T-helper 2 cell treated with Interferon-gamma antibody and Interleukin-4, amounts not matched to agents 5 μg/mL and 100 μg/mL, for 36 hours (primary cell): Measurements from ENCODE around the gene MEF2D.

Experiments
- DNase-seq: peaks from one replicate; pipeline ENCODE4 v3.0.0; 2021; ENCODE audit warnings: low spot score
- H3K27ac Mint-ChIP-seq: one replicate; pipeline ENCODE4 v1.8.0; 2021; ENCODE audit warnings: mild to moderate bottlenecking, mixed read lengths
- H3K27me3 Mint-ChIP-seq: one replicate; pipeline ENCODE4 v1.8.0; 2021; ENCODE audit warnings: low read depth, mixed read lengths
- H3K36me3 Mint-ChIP-seq: one replicate; pipeline ENCODE4 v1.8.0; 2021; ENCODE audit warnings: low read depth, mixed read lengths
- H3K4me1 Mint-ChIP-seq: one replicate; pipeline ENCODE4 v1.8.0; 2021; ENCODE audit warnings: low read depth, mixed read lengths
- H3K4me3 Mint-ChIP-seq: one replicate; pipeline ENCODE4 v1.8.0; 2022; ENCODE audit warnings: mild to moderate bottlenecking, moderate library complexity, mixed read lengths
- H3K9me3 Mint-ChIP-seq: one replicate; pipeline ENCODE4 v1.8.0; 2021; ENCODE audit warnings: mixed read lengths

MEF2D gene

DNA sequence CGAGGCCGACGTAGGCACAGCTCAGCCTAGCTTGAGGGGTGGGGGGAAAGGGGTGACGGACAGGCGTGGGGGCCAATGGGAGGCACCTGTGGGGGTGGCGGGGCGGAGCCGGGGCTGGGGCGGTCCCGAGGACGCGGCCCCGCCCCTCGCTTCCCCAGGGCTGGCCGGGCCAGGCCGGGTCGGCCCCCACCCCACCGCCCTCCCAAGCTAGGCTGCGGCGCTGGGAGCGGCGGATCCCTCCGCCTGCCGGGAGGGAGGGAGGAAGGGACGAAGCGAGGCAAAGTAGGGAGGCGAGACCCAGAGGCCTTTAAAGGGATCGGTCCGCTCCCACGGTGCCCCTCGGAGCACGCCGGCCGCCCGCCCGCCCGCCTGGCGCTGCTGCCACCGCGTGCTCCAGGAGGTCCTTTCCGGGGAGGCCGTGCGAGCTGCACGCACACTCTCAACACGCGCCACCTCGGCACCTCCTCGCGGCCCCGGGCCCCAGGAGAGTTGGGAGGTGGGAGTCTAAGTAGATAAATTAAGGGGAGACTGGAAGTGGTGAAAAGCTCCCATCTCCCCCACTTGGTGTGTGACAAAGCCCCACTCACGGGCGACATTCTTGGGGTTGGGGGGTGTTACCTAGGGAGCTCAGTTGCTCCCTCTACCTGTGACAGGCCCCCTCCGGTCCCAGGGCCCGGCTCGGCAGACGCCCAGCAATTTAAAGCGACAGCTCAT is 375 bp upstream of the MEF2D start:
- Mint-ChIP-seq H3K27me3 (no peaks in the 10 kb centered on the region), H3K4me1 (peaks cover 64% of the 10 kb centered on the region), H3K9me3 (no peaks in the 10 kb centered on the region), H3K27ac (peak overlapping the region; percentile 96), H3K36me3 (peaks cover 5% of the 10 kb centered on the region), H3K4me3 (peak overlapping the region; percentile 86)
- DNase-seq = peak; percentile 89

DNA sequence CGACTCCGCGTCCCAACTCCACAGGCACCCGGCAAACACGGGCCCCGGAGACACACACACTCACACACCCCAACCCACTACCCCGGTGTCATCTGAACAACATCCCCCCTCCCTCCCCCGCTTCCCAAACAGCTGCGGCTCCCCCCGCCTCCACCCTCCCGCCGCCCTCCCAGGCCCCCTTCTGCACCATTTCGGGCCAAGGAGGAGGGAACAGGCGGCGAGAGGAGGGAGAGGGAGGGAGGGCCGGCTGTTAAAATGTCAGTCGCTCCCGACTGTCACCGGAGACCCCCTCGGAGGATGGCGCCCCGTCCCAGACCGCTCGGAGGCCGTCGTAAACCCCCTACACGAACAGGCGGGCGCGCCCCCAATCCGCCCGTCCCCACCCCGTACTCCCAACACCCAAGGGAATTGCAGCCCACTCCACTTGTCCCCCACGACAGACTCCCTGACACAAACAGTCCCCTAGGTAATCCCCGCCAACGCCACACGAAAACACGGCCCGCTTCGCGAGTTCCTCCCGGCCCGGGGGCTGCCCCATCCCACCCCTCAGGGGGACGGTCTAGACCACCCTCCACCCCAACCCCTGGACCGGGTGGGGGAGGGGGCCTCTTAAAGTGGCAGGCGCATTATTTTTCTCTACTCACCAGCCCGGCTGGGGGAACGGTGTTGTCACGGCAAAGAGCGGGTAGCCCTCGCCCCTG is 583 bp downstream of the MEF2D start:
- DNase-seq = peak; percentile 25
- Mint-ChIP-seq H3K9me3 (no peaks in the 10 kb centered on the region), H3K4me3 (peak overlapping the region; percentile 86), H3K4me1 (peaks cover 64% of the 10 kb centered on the region), H3K27me3 (no peaks in the 10 kb centered on the region), H3K36me3 (peaks cover 9% of the 10 kb centered on the region), H3K27ac (peak overlapping the region; percentile 74)

DNA sequence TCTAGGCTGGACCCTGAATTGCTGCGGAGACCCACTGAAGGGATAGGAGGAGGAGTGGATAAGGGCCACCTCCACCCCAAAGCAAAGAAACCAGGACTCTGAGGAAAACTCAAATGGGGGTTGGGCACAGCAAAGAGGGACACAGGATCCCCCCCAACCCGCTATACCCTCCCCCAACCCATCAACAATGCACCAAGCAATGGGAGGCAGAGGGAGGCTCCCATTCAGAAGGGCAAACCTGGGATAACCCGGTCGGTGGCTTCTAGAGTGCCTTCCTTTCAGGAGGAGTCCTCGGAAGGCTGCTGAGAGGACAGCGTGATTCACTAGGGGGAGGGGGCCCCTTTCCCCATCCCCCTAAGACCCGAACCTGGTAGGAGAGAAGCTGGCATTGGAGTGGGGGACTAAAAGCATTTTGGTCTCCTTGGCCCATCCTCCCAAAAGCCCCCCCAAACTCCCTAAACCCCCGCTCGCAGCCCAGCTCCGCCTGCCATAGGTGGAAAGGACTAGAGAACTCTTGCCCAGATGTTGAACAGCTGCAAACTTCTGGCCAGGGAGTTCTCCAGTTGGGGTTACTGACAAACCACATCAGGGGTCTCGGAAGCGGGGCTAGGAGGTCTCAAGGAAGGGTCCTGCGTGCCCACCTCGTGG is 1.3 kb downstream of the MEF2D start:
- no peaks in the 10 kb centered on the region for H3K9me3 Mint-ChIP-seq
- H3K27me3 Mint-ChIP-seq = no peaks in the 10 kb centered on the region
- DNase-seq = no peak
- peaks cover 9% of the 10 kb centered on the region for H3K36me3 Mint-ChIP-seq
- peaks cover 61% of the 10 kb centered on the region for H3K4me1 Mint-ChIP-seq
- H3K27ac Mint-ChIP-seq = peak overlapping the region; percentile 75
- peak overlapping the region; percentile 86 for H3K4me3 Mint-ChIP-seq

- Mint-ChIP-seq H3K27me3 (no peaks in the 10 kb centered on the region), H3K36me3 (peaks cover 9% of the 10 kb centered on the region), H3K4me1 (peaks cover 60% of the 10 kb centered on the region), H3K9me3 (no peaks in the 10 kb centered on the region), H3K4me3 (peak overlapping the region; percentile 86), H3K27ac (no peak overlapping the region)
- DNase-seq = no peak
Observed at GRCh38 chr1:156498432-156499193, 2.0 kb downstream of the MEF2D start.

DNA sequence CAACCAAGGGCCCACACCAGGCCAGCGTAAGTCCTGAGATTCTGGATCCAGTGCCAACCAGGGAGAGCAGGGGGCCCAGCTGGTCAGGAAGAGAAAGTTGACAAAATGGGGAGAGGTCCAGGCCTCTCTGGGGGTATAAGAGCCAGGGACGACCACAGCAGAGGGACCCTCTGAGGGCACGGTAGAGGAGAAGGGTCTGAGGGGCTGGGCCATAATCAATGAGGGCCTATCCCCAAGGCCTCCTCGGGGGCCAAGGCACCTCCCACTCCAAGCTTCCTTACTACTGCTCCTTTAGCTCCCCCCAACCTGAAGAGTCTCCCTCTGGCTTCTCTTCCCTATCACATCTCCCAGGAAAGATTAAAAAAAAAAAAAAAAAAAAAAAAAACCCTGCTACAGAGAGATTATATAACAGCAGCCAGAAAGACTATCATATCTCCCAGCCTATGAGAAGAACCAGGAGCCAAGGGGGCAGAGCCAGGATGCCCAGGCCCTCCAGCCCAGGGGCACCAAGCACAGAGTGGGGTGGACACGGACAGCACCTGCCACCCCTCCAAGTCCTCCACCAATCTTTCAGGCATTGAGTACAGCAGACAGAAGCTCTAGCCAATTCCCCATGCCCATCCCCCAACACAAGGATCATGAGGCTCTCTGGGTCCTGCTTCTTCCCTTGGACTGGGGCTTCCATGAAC is 2.7 kb downstream of the MEF2D start:
- no peaks in the 10 kb centered on the region for H3K27me3 Mint-ChIP-seq
- peaks cover 9% of the 10 kb centered on the region for H3K36me3 Mint-ChIP-seq
- DNase-seq = no peak
- peak overlapping the region; percentile 71 for H3K4me3 Mint-ChIP-seq
- peaks cover 57% of the 10 kb centered on the region for H3K4me1 Mint-ChIP-seq
- no peak overlapping the region for H3K27ac Mint-ChIP-seq
- no peaks in the 10 kb centered on the region for H3K9me3 Mint-ChIP-seq

- H3K36me3 Mint-ChIP-seq = peaks cover 14% of the 10 kb centered on the region
- peaks cover 57% of the 10 kb centered on the region for H3K4me1 Mint-ChIP-seq
- DNase-seq = no peak
Observed at GRCh38 chr1:156497078-156497742, 3.4 kb downstream of the MEF2D start.

DNA sequence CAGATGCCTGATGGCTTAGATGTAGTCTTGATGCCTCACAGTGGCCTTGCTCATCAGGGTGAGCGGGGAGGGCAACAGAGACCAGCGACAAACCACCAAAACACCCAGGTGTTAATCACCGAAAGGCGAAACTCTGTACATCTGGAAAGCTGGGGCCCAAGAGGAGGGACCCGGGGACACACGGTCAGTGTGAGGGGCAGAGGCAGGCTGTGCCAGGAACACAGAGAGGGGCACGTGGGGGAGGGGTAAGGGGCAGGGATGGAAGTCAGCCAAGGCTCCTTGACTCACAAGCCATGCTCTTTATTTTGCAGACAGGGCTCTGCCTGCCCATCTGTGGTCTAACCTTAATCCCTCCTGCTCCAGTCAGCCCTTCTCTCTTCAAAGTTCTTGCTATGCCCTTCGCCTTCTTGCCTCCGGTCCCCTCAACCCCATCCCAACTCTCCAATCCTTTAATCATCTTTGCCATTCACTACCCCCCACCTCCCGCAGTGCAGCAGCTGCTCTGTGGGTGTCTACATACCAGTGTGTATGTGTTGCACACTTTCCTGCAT is 4.3 kb downstream of the MEF2D start:
- H3K36me3 Mint-ChIP-seq = peaks cover 14% of the 10 kb centered on the region
- peak overlapping the region; percentile 5 for H3K27ac Mint-ChIP-seq
- H3K9me3 Mint-ChIP-seq = no peaks in the 10 kb centered on the region
- DNase-seq = no peak
- H3K4me1 Mint-ChIP-seq = peaks cover 56% of the 10 kb centered on the region
- H3K27me3 Mint-ChIP-seq = no peaks in the 10 kb centered on the region
- H3K4me3 Mint-ChIP-seq = peak overlapping the region; percentile 3

More at GRCh38 chr1:156497078-156497742, 3.4 kb downstream of the MEF2D start:
- Mint-ChIP-seq H3K9me3 (no peaks in the 10 kb centered on the region), H3K27ac (no peak overlapping the region), H3K4me3 (peak overlapping the region; percentile 71), H3K27me3 (no peaks in the 10 kb centered on the region)

GRCh38 chr1:156495401-156496140 is 5.0 kb downstream of the MEF2D start:
- H3K4me3 Mint-ChIP-seq = no peak overlapping the region
- no peak overlapping the region for H3K27ac Mint-ChIP-seq
- H3K36me3 Mint-ChIP-seq = peaks cover 17% of the 10 kb centered on the region
- H3K27me3 Mint-ChIP-seq = no peaks in the 10 kb centered on the region
- no peak for DNase-seq
- peaks cover 63% of the 10 kb centered on the region for H3K4me1 Mint-ChIP-seq
- no peaks in the 10 kb centered on the region for H3K9me3 Mint-ChIP-seq

GRCh38 chr1:156494309-156494895 is 6.2 kb downstream of the MEF2D start:
- Mint-ChIP-seq H3K4me1 (peaks cover 70% of the 10 kb centered on the region), H3K36me3 (peaks cover 17% of the 10 kb centered on the region)
- no peak for DNase-seq

DNA sequence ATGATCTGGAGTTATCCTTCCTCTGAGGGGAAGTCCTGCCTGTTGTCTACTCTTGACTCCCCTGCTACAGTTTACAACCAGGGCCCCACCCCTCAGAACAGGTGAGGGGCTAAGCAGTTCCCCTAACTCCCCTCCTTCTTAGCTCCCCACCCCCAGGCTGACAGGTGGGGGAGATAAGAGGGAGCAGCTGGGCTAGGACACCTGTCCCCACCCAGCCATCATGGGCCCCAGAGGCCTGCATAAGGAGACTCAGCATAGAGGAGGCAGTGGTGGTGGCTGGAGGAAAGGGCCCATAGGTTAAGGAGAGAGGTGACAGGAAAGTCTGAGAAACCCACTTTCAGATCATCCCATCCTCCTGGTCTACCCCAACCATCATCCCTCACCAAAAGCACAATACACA is 6.8 kb downstream of the MEF2D start:
- Mint-ChIP-seq H3K9me3 (no peaks in the 10 kb centered on the region), H3K4me1 (peaks cover 71% of the 10 kb centered on the region), H3K27ac (no peak overlapping the region), H3K4me3 (no peak overlapping the region), H3K27me3 (no peaks in the 10 kb centered on the region), H3K36me3 (peaks cover 19% of the 10 kb centered on the region)
- no peak for DNase-seq

More at GRCh38 chr1:156494309-156494895, 6.2 kb downstream of the MEF2D start:
- Mint-ChIP-seq H3K27me3 (no peaks in the 10 kb centered on the region), H3K4me3 (no peak overlapping the region), H3K27ac (no peak overlapping the region), H3K9me3 (no peaks in the 10 kb centered on the region)

DNA sequence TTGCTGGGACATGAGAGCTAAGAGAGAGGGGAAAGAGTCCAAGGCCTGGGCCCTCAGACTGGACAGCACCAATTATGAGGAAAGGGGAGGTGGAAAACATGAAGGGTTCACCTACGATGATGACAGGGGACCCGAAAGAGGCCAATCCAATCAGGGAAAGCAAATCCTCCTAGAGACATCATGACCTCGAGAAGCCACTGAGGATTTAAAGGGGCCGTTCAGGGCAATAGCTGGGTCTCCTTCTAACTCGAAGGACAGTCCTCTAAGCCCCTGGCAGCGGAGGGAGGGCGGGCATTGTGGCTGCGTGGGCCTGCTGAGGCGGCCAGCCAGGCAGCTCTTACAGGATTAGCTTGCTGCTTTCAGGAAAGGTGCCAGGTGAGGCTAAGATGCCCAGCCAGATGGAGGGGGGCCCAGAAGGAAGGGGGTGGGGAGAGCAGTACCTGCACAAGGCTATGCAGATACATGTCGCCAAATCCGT is 7.4 kb downstream of the MEF2D start:
- H3K27me3 Mint-ChIP-seq = no peaks in the 10 kb centered on the region
- H3K9me3 Mint-ChIP-seq = no peaks in the 10 kb centered on the region
- no peak for DNase-seq
- no peak overlapping the region for H3K4me3 Mint-ChIP-seq
- peaks cover 75% of the 10 kb centered on the region for H3K4me1 Mint-ChIP-seq
- H3K36me3 Mint-ChIP-seq = peaks cover 19% of the 10 kb centered on the region
- no peak overlapping the region for H3K27ac Mint-ChIP-seq

- Mint-ChIP-seq H3K9me3 (no peaks in the 10 kb centered on the region), H3K4me1 (peaks cover 75% of the 10 kb centered on the region), H3K36me3 (peaks cover 19% of the 10 kb centered on the region), H3K4me3 (peak overlapping the region; percentile 42), H3K27me3 (no peaks in the 10 kb centered on the region), H3K27ac (no peak overlapping the region)
- no peak for DNase-seq
Observed at GRCh38 chr1:156492591-156493080, 7.9 kb downstream of the MEF2D start.
